ENCODE data around the gene CLK2.
"Not testable (repeated sequence)": the region's sequence is repeated elsewhere in the genome, so short reads cannot be mapped to it uniquely, and the experiment has no call there.

CLK2 gene

GRCh38 chr1:155295942-155296267 lies 22.6 kb upstream of the CLK2 start:
- DNase-seq = no peak

- no peak for DNase-seq
These were observed 22.1 kb upstream of the CLK2 start for GRCh38 chr1:155295183-155295941.

GRCh38 chr1:155294520-155295182 lies 21.3 kb upstream of the CLK2 start:
- no peak for DNase-seq

- no peak for DNase-seq
These were observed 19.9 kb upstream of the CLK2 start for GRCh38 chr1:155293086-155293749.

GRCh38 chr1:155291006-155291405 lies 17.7 kb upstream of the CLK2 start:
- not testable (repeated sequence) for DNase-seq

GRCh38 chr1:155287987-155288543 lies 14.8 kb upstream of the CLK2 start:
- DNase-seq = no peak

- no peak for DNase-seq
These were observed 13.2 kb upstream of the CLK2 start for GRCh38 chr1:155286544-155286943.

GRCh38 chr1:155285631-155286044 lies 12.3 kb upstream of the CLK2 start:
- no peak for DNase-seq

GRCh38 chr1:155285063-155285462 lies 11.8 kb upstream of the CLK2 start:
- no peak for DNase-seq

GRCh38 chr1:155284476-155284875 lies 11.2 kb upstream of the CLK2 start:
- DNase-seq = no peak

GRCh38 chr1:155282488-155283091 lies 9.3 kb upstream of the CLK2 start:
- no peak for DNase-seq

- DNase-seq = no peak
These were observed 6.0 kb upstream of the CLK2 start for GRCh38 chr1:155279268-155279667.

- DNase-seq = no peak
These were observed 5.4 kb upstream of the CLK2 start for GRCh38 chr1:155278689-155279160.

- peak; percentile 29 for DNase-seq
These were observed 4.8 kb upstream of the CLK2 start for GRCh38 chr1:155277902-155278688.

- peak; percentile 92 for DNase-seq
These were observed 4.0 kb upstream of the CLK2 start, which contains the start of gene HCN3 for GRCh38 chr1:155277070-155277901. Gene HCN3, plus strand, starts transcription at chr1:155277463. Its CDS starts 128 bp downstream, at chr1:155277591.

GRCh38 chr1:155272466-155273342 lies 600 bp downstream of the CLK2 start:
- peak; percentile 57 for DNase-seq

GRCh38 chr1:155269381-155269780 lies 3.9 kb downstream of the CLK2 start:
- no peak for DNase-seq

GRCh38 chr1:155268630-155269029 lies 4.7 kb downstream of the CLK2 start:
- DNase-seq = no peak

- DNase-seq = no peak
These were observed 5.9 kb downstream of the CLK2 start for GRCh38 chr1:155267373-155267772.

- no peak for DNase-seq
These were observed 6.8 kb downstream of the CLK2 start for GRCh38 chr1:155266553-155266952.
